K562 (cell line): Measurements from ENCODE around the gene VPS45. TPM values are rescaled to one million over a fixed set of nuclear protein-coding genes. Genes with fewer than 3 reads are reported as not detected.

Source experiments
- BCL6 ChIP-seq: fragments of 250-450 bp; sonication (Bioruptor Pico); IDR thresholded peaks from 2 replicates; pipeline ENCODE4 v1.4.0; 2020
- CEBPB ChIP-seq: fragments of 450-650 bp; IDR thresholded peaks from 2 replicates; pipeline ENCODE4 v1.6.1; 2016; ENCODE audit warnings: missing genetic modification characterization, missing compliant biosample characterization
- E2F1 ChIP-seq: sonication (generic); formaldehyde crosslinking; IDR thresholded peaks from 2 replicates; pipeline ENCODE4 v1.8.1; 2023; ENCODE audit warnings: mild to moderate bottlenecking, missing genetic modification reagents, moderate library complexity
- MAZ ChIP-seq, 2 experiments: fragments of 450-650 bp in 1 of 2; sonication (generic) in 1 of 2; formaldehyde crosslinking; IDR thresholded peaks in 1 of 2; conservative IDR thresholded peaks in 1 of 2; 2 replicates each; pipeline versions ENCODE4 v1.4.0 to v1.5.0; 2020; ENCODE audit warnings: mild to moderate bottlenecking in 1 of 2, missing genetic modification reagents in 1 of 2
- MYC ChIP-seq, 2 experiments: fragments of 250-450 bp in 1 of 2; sonication (Bioruptor Pico) in 1 of 2; IDR thresholded peaks; 2 replicates each; pipeline versions ENCODE4 v1.5.1 to v1.6.1; 2012 to 2021; ENCODE audit warnings: low read depth in 2 of 2, borderline replicate concordance in 1 of 2, improper control_type of control experiment in 1 of 2, low read length in 1 of 2, mild to moderate bottlenecking in 1 of 2, moderate library complexity in 1 of 2
- POLR2A ChIP-seq: fragments of 450-650 bp; conservative IDR thresholded peaks from 2 replicates; pipeline ENCODE4 v1.6.1; 2016
- SP1 ChIP-seq: sonication (generic); formaldehyde crosslinking; IDR thresholded peaks from 2 replicates; pipeline ENCODE4 v1.8.1; 2022; ENCODE audit warnings: mild to moderate bottlenecking, missing genetic modification reagents
- SREBF1 ChIP-seq: fragments of 150-350 bp; IDR thresholded peaks from 2 replicates; pipeline ENCODE4 v1.6.1; 2014; ENCODE audit warnings: antibody characterized with exemption, low read depth, low read length, borderline replicate concordance
- TFAP4 ChIP-seq: sonication (generic); formaldehyde crosslinking; IDR thresholded peaks from 2 replicates; pipeline ENCODE4 v1.8.0; 2022; ENCODE audit warnings: missing genetic modification reagents, mild to moderate bottlenecking, moderate library complexity, borderline replicate concordance
- UBTF ChIP-seq, 2 experiments: IDR thresholded peaks; 2 replicates each; pipeline ENCODE4 v1.6.1; 2012; ENCODE audit warnings: improper control_type of control experiment in 2 of 2, low read depth in 2 of 2, low read length in 2 of 2, borderline replicate concordance in 1 of 2
- ZBTB49 ChIP-seq: sonication (generic); formaldehyde crosslinking; IDR thresholded peaks from 2 replicates; pipeline ENCODE4 v1.8.0; 2022; ENCODE audit warnings: missing genetic modification reagents, mild to moderate bottlenecking, borderline replicate concordance
- ZC3H8 ChIP-seq: fragments of 450-650 bp; IDR thresholded peaks from 2 replicates; pipeline ENCODE4 v1.6.1; 2017
- polyA plus RNA-seq, 8 experiments: library from polyadenylated mRNA; depleted of rRNA in 4 of 8; stranded (reverse) in 5 of 8; unstranded in 3 of 8; fragments of >200 nt; fragmentation: Nextera tagmentation in 2 of 8; fragmentation: Illumina TruSeq in 1 of 8; extraction: Ambion mirVana in 2 of 8; extraction: Trizol in 1 of 8; gene quantifications; 2 replicates each; pipeline versions ENCODE4 v1.2.1 to v1.2.3, GENCODE V29; 2011 to 2014; ENCODE audit warnings: inconsistent platforms in 1 of 8, missing spikeins in 1 of 8
- total RNA-seq, 7 experiments: library from RNA; depleted of rRNA in 6 of 7; stranded (reverse); fragments of >200 nt in 6 of 7; fragmentation: Illumina TruSeq in 2 of 7; extraction: Trizol in 2 of 7; gene quantifications; 2 replicates each; pipeline versions ENCODE4 v1.2.1 to v1.2.3, GENCODE V29; 2011 to 2021; ENCODE audit warnings: low replicate concordance in 1 of 7
- TF ChIP-seq, protein P1 (sequence below): fragments of 250-450 bp; sonication (Bioruptor Pico); IDR thresholded peaks from 2 replicates; pipeline ENCODE4 v1.5.1; 2021; ENCODE audit warnings: mild to moderate bottlenecking
- TF ChIP-seq, protein P2 (sequence below): fragments of 200-400 bp; formaldehyde crosslinking; IDR thresholded peaks from 2 replicates; pipeline ENCODE4 v1.6.1; 2017; ENCODE audit warnings: mild to moderate bottlenecking, low read depth, low read length, moderate library complexity

The VPS45 gene
- total and polyA plus RNA-seq, 9 of the 15 experiments (the other 6 are each of a cell fraction or from before 2014, with no cell fraction given): 17.9 to 48.2 (median 34.4) TPM

DNA sequence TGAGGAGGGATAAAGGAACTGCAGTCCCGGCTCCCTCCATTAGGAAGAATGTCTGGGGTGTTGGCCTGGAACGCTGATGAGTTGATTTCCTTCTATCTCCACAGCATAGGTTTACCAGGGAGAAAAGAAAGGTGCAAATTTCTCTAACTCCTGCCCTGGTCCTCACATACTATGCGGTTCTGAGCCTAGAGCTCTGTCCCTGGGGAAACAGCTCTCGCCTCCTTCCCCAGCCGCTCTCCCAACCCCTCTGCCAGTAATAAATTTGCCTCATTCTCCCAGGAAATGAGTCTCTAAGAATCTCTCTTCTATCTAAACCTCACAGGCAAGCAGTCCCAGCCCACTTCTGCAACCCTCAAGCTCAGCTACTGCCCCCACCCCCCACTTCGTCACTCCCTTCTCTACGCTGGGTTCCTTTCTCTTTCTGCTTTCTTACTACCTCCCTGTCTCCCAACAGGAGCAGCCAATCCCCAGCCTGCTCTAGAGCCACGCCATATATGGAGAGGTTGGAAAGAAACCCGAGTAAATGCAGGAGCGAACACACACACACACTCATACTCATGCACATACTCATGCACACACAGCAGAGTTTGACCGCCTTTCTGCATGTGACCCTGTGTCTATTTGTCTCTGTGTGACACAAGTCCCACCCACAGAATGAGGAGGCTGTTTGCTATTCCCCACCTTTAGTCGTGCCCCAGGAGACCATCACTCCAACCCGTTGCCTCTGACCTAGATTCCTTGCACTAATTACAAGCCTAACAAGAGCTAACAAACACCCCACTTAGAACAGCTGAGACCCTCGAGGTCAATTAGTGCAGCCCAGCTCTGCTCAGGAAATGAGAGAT is 95.5 kb downstream of the VPS45 start (continued):
- TF ChIP-seq POLR2A (peak; percentile 83), BCL6 (CRISPR knock-in tag) (no peak), E2F1 (CRISPR knock-in tag) (0 out of 2 replicates have a peak, but pooled peaks have one; percentile 17), TFAP4 (peak; percentile 61), MAZ (CRISPR knock-in tag; conservative IDR thresholded peaks at IDR 0.05 in 1 of 2, IDR thresholded peaks at IDR 0.05 in 1 of 2) (peak in 1 of 2 experiments; percentile 90; a peak in 3 of 4 replicates), ZC3H8 (no peak), SREBF1 (no peak), ZBTB49 (CRISPR knock-in tag) (no peak), UBTF (IDR thresholded peaks at IDR 0.05; ENCODE audit: borderline replicate concordance in 1 of 2, low read depth in 2 of 2, low read length in 2 of 2) (peak in 1 of 2 experiments; percentile 60; a peak in 1 of 4 replicates), CEBPB (tag) (0 out of 2 replicates have a peak, but pooled peaks have one; percentile 31), MYC (IDR thresholded peaks at IDR 0.05; ENCODE audit: low read depth, low read length) (peak; percentile 54), MYC (CRISPR knock-in tag; IDR thresholded peaks at IDR 0.05; ENCODE audit: borderline replicate concordance, low read depth) (no peak), SP1 (CRISPR knock-in tag) (peak; percentile 65; the same call in 1 of the 2 replicates)
- TF ChIP-seq, protein P1, sequence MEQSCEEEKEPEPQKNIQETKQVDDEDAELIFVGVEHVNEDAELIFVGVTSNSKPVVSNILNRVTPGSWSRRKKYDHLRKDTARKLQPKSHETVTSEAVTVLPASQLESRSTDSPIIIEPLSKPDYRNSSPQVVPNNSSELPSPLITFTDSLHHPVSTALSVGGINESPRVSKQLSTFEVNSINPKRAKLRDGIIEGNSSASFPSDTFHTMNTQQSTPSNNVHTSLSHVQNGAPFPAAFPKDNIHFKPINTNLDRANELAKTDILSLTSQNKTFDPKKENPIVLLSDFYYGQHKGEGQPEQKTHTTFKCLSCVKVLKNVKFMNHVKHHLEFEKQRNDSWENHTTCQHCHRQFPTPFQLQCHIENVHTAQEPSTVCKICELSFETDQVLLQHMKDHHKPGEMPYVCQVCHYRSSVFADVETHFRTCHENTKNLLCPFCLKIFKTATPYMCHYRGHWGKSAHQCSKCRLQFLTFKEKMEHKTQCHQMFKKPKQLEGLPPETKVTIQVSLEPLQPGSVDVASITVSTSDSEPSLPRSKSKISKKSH (CRISPR knock-in tag): no peak
- TF ChIP-seq, protein P2, sequence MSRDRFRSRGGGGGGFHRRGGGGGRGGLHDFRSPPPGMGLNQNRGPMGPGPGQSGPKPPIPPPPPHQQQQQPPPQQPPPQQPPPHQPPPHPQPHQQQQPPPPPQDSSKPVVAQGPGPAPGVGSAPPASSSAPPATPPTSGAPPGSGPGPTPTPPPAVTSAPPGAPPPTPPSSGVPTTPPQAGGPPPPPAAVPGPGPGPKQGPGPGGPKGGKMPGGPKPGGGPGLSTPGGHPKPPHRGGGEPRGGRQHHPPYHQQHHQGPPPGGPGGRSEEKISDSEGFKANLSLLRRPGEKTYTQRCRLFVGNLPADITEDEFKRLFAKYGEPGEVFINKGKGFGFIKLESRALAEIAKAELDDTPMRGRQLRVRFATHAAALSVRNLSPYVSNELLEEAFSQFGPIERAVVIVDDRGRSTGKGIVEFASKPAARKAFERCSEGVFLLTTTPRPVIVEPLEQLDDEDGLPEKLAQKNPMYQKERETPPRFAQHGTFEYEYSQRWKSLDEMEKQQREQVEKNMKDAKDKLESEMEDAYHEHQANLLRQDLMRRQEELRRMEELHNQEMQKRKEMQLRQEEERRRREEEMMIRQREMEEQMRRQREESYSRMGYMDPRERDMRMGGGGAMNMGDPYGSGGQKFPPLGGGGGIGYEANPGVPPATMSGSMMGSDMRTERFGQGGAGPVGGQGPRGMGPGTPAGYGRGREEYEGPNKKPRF: no peak
